Camera-type eye (tissue), 1 donor: ENCODE data around the gene SH2D2A. TPM values are rescaled to one million over a fixed set of nuclear protein-coding genes. Genes with fewer than 3 reads are reported as not detected.

Experiments used
- total RNA-seq: library from RNA; depleted of rRNA; stranded (reverse); fragments of >200 nt; gene quantifications from one replicate; pipeline ENCODE4 v1.2.3, GENCODE V29; 2014

Gene SH2D2A
- 0.27 TPM for total RNA-seq

GRCh38 chr1:156816561-156817328, at the start of gene SH2D2A:
TSS of gene SH2D2A (minus strand) at chr1:156816848. CDS start at chr1:156816708, 140 bp downstream.

GRCh38 chr1:156860628-156861423, 44.2 kb upstream of the SH2D2A start, which contains the start of gene NTRK1:
TSS of gene NTRK1 (plus strand) at chr1:156860865. CDS start at chr1:156860935, 70 bp downstream.

GRCh38 chr1:156858959-156859522, 42.4 kb upstream of the SH2D2A start, which contains the start of gene INSRR:
TSS of gene INSRR (minus strand) at chr1:156859117. CDS start at chr1:156858621, 496 bp downstream.

GRCh38 chr1:156767101-156767878, 49.4 kb downstream of the SH2D2A start, which contains the start of gene PRCC:
TSS of gene PRCC (plus strand) at chr1:156767535. CDS start at chr1:156767772, 237 bp downstream.

Other genes starting within 250 kb of the SH2D2A start
- gene IQGAP3, start 244.3 kb downstream of the SH2D2A start, total RNA-seq: 8.4 TPM
- not detected for gene TTC24, start 237.1 kb downstream of the SH2D2A start, total RNA-seq
- 39.7 TPM for gene NAXE, start 225.1 kb downstream of the SH2D2A start, total RNA-seq
- 7.3 TPM for gene GPATCH4, start 215.4 kb downstream of the SH2D2A start, total RNA-seq
- gene HAPLN2, start 197.4 kb downstream of the SH2D2A start, total RNA-seq: not detected
- gene BCAN, start 174.7 kb downstream of the SH2D2A start, total RNA-seq: 5.2 TPM
- gene NES, start 139.4 kb downstream of the SH2D2A start, total RNA-seq: 87.1 TPM
- gene CRABP2, start 111.3 kb downstream of the SH2D2A start, total RNA-seq: 117 TPM
- 17.8 TPM for gene METTL25B, start 88.4 kb downstream of the SH2D2A start, total RNA-seq
- gene ISG20L2, start 88.1 kb downstream of the SH2D2A start, total RNA-seq: 14.7 TPM
- gene MRPL24, start 75.8 kb downstream of the SH2D2A start, total RNA-seq: 20.5 TPM
- 153 TPM for gene HDGF, start 65.2 kb downstream of the SH2D2A start, total RNA-seq
- 34.5 TPM for gene PRCC, start 49.3 kb downstream of the SH2D2A start, total RNA-seq
- 0.22 TPM for gene INSRR, start 42.3 kb upstream of the SH2D2A start, total RNA-seq
- gene NTRK1, start 44.0 kb upstream of the SH2D2A start, total RNA-seq: 3.4 TPM
- gene PEAR1, start 76.9 kb upstream of the SH2D2A start, total RNA-seq: 13.7 TPM
- not detected for gene LRRC71, start 103.8 kb upstream of the SH2D2A start, total RNA-seq
- 49.9 TPM for gene ARHGEF11, start 228.9 kb upstream of the SH2D2A start, total RNA-seq